CD4-positive, alpha-beta T cell (primary cell): ENCODE data around the gene MYO1B. TPM values are rescaled to one million over a fixed set of nuclear protein-coding genes. Genes with fewer than 3 reads are reported as not detected.
"Not testable (repeated sequence)": the region's sequence is repeated elsewhere in the genome, so short reads cannot be mapped to it uniquely, and the experiment has no call there.

Experiments used
- ATAC-seq: fragments of 200-7000 bp; cut with Tn5 transposase; one replicate; pipeline ENCODE4 v1.10.0; 2022; ENCODE audit warnings: mild to moderate bottlenecking; ENCODE audit not compliant: poor library complexity
- CTCF ChIA-PET: fragments of 350-600 bp; sonication (Branson Sonifier 250); formaldehyde crosslinking; loops from one replicate; lab custom pipeline; 2021; ENCODE audit warnings: antibody characterized with exemption, inconsistent platforms; lab: Charles Lee
- POLR2A ChIA-PET: fragments of 350-600 bp; sonication (Branson Sonifier 250); formaldehyde crosslinking; loops from one replicate; lab custom pipeline; 2021; ENCODE audit warnings: antibody characterized with exemption, inconsistent platforms; lab: Charles Lee
- DNase-seq, 14 experiments: peaks; one replicate each; pipeline ENCODE4 v3.0.0-alpha.2; 2013 to 2020; ENCODE audit warnings: mixed read lengths in 2 of 14
- H3K27ac ChIP-seq, 2 donors: one replicate each; pipeline versions ENCODE4 v1.5.1 to v1.7.0; 2013; ENCODE audit warnings: low read length in 2 of 2, low read depth in 1 of 2, mild to moderate bottlenecking in 1 of 2
- H3K27me3 ChIP-seq, 2 experiments: 1 replicate in 1 of 2; 2 replicates in 1 of 2; pipeline versions ENCODE4 v1.6.1 to v1.7.0; 2013; ENCODE audit warnings: low read length in 2 of 2, control low read depth in 1 of 2, mild to moderate bottlenecking in 1 of 2, moderate library complexity in 1 of 2; ENCODE audit not compliant: insufficient read depth in 2 of 2, control insufficient read depth in 1 of 2
- H3K36me3 ChIP-seq: one replicate; pipeline ENCODE4 v1.6.1; 2013; ENCODE audit warnings: low read length, control low read depth; ENCODE audit not compliant: insufficient read depth
- H3K4me1 ChIP-seq: one replicate; pipeline ENCODE4 v1.6.1; 2013; ENCODE audit warnings: low read length, control low read depth; ENCODE audit not compliant: insufficient read depth
- H3K4me3 ChIP-seq: one replicate; pipeline ENCODE4 v1.5.1; 2013; ENCODE audit warnings: mild to moderate bottlenecking, low read length, moderate library complexity
- H3K9me3 ChIP-seq, 2 experiments: 1 replicate in 1 of 2; 2 replicates in 1 of 2; pipeline versions ENCODE4 v1.6.1 to v1.7.0; 2013; ENCODE audit warnings: low read length in 2 of 2, mild to moderate bottlenecking in 2 of 2, control low read depth in 1 of 2, moderate library complexity in 1 of 2; ENCODE audit not compliant: control insufficient read depth in 1 of 2, insufficient read depth in 1 of 2
- H3K27ac Mint-ChIP-seq: one replicate; pipeline ENCODE4 v1.8.0; 2020; ENCODE audit warnings: mixed read lengths
- H3K27me3 Mint-ChIP-seq: one replicate; pipeline ENCODE4 v1.8.0; 2021; ENCODE audit warnings: mixed read lengths
- H3K36me3 Mint-ChIP-seq: one replicate; pipeline ENCODE4 v1.8.0; 2021; ENCODE audit warnings: low read depth, mixed read lengths
- H3K4me1 Mint-ChIP-seq: one replicate; pipeline ENCODE4 v1.8.0; 2021; ENCODE audit warnings: low read depth, mixed read lengths
- H3K4me3 Mint-ChIP-seq: one replicate; pipeline ENCODE4 v1.8.0; 2020; ENCODE audit warnings: mild to moderate bottlenecking, mixed read lengths
- H3K9me3 Mint-ChIP-seq: one replicate; pipeline ENCODE4 v1.8.0; 2020; ENCODE audit warnings: mixed read lengths
- intact Hi-C, 2 experiments: fragments of 100-400 bp; cut with DNase I in 1 of 2; cut with micrococcal nuclease in 1 of 2; formaldehyde crosslinking; loops; one replicate each; pipeline versions ENCODE4 v1.15.1 to v1.9.0; 2023 to 2025; cut with DNase I, micrococcal nuclease
- total RNA-seq, 174 experiments: library from RNA in 2 of 174; stranded (reverse) in 2 of 174; gene quantifications; one replicate each; pipeline ENCODE4 v1.2.3 and lab custom pipeline; 2021 to 2026
- TF ChIP-seq, protein P1 (sequence below): fragments of 200-600 bp; IDR thresholded peaks from one replicate; pipeline ENCODE4 v1.8.0; 2022; ENCODE audit warnings: antibody characterized with exemption, mild to moderate bottlenecking

MYO1B gene
- total RNA-seq, 2 experiments from 2014 or later: 0.98 to 1.3 TPM

- TF ChIP-seq, protein P1, sequence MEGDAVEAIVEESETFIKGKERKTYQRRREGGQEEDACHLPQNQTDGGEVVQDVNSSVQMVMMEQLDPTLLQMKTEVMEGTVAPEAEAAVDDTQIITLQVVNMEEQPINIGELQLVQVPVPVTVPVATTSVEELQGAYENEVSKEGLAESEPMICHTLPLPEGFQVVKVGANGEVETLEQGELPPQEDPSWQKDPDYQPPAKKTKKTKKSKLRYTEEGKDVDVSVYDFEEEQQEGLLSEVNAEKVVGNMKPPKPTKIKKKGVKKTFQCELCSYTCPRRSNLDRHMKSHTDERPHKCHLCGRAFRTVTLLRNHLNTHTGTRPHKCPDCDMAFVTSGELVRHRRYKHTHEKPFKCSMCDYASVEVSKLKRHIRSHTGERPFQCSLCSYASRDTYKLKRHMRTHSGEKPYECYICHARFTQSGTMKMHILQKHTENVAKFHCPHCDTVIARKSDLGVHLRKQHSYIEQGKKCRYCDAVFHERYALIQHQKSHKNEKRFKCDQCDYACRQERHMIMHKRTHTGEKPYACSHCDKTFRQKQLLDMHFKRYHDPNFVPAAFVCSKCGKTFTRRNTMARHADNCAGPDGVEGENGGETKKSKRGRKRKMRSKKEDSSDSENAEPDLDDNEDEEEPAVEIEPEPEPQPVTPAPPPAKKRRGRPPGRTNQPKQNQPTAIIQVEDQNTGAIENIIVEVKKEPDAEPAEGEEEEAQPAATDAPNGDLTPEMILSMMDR: no peak
- no peaks in the 10 kb centered on the region for H3K36me3 ChIP-seq
- H3K4me1 ChIP-seq: no peaks in the 10 kb centered on the region
- DNase-seq (no peak), ATAC-seq (no peak)
- intact Hi-C loops: no loop called here
- ChIA-PET CTCF (no interaction called here), POLR2A (no interaction called here)
- H3K36me3 Mint-ChIP-seq: no peaks in the 10 kb centered on the region
- H3K4me3 Mint-ChIP-seq: no peak overlapping the region
- no peaks in the 10 kb centered on the region for H3K9me3 ChIP-seq
- no peaks in the 10 kb centered on the region for H3K4me1 Mint-ChIP-seq
- H3K27me3 Mint-ChIP-seq: peaks cover 8% of the 10 kb centered on the region
- H3K27ac ChIP-seq: no peak overlapping the region
- no peak overlapping the region for H3K27ac Mint-ChIP-seq
- peaks cover 0 to 5% of the 10 kb centered on the region in 2 experiments for H3K27me3 ChIP-seq
- H3K9me3 Mint-ChIP-seq: no peaks in the 10 kb centered on the region
- no peak overlapping the region for H3K4me3 ChIP-seq
Measured at GRCh38 chr2:191453761-191454160, 208.6 kb downstream of the MYO1B start.

- intact Hi-C loops: not testable (repeated sequence)
Measured at GRCh38 chr2:191456506-191456905, 211.3 kb downstream of the MYO1B start.

DNA sequence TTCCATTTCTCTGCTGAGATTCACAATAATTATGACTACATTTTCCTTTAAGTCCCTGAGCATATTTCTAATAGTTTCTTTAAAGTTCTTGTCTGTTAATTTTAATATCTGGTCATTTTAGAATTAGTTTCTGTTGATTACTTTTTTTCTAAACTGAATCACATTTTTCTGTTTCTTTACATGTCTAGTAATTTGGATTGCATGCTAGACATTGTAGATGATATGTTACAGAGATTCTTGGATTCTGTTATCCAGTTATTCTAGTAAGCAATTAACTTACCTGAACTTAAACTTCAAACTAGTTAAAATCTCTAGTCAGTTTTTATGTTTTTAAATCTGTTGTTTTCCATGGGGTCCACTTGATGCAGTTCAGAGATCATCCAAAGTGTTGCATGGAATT, 214.0 kb downstream of the MYO1B start:
- H3K9me3 ChIP-seq: no peaks in the 10 kb centered on the region
- no peaks in the 10 kb centered on the region for H3K27me3 Mint-ChIP-seq
- ATAC-seq (no peak), DNase-seq (no peak)
- CTCF ChIA-PET: no interaction called here
- H3K27ac Mint-ChIP-seq: no peak overlapping the region
- POLR2A ChIA-PET: no interaction called here
- peaks cover 8% of the 10 kb centered on the region for H3K9me3 Mint-ChIP-seq
- no peaks in the 10 kb centered on the region for H3K4me1 Mint-ChIP-seq
- H3K27me3 ChIP-seq: no peaks in the 10 kb centered on the region
- intact Hi-C loops: no loop called here
- H3K4me3 ChIP-seq: no peak overlapping the region
- H3K36me3 Mint-ChIP-seq: no peaks in the 10 kb centered on the region
- no peaks in the 10 kb centered on the region for H3K36me3 ChIP-seq
- H3K4me3 Mint-ChIP-seq: no peak overlapping the region
- H3K27ac ChIP-seq: no peak overlapping the region
- no peaks in the 10 kb centered on the region for H3K4me1 ChIP-seq
- TF ChIP-seq, protein P1: no peak

More at GRCh38 chr2:191456506-191456905, 211.3 kb downstream of the MYO1B start:
- ATAC-seq, H3K4me3 Mint-ChIP-seq, H3K27me3 ChIP-seq, H3K27ac Mint-ChIP-seq, H3K4me1 Mint-ChIP-seq, H3K4me1 ChIP-seq, POLR2A ChIA-PET, H3K36me3 ChIP-seq, H3K9me3 ChIP-seq, CTCF ChIA-PET, H3K27me3 Mint-ChIP-seq, DNase-seq, H3K36me3 Mint-ChIP-seq, H3K4me3 ChIP-seq, H3K27ac ChIP-seq, H3K9me3 Mint-ChIP-seq: not testable (repeated sequence)

DNA sequence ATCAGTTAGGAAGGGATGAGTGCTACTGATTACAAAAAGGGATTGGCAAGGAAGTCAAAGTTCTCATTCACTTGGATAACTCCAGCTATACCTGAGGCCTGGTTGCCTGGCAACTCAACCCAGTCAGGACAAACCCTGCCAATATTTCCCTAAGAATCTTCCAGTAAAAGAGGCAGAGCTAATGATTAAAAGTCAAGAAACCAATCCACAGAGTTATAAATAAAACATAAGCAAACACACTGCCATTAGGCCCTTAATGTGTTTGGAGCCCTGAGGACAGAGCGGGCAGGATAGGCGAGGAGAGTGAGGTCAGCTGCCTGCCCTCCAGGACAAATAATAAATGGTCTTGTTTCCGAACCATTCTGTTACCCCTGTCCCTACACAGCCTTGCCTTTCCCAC, 217.2 kb downstream of the MYO1B start:
- Histone ChIP-seq H3K27me3 (no peaks in the 10 kb centered on the region), H3K9me3 (no peaks in the 10 kb centered on the region), H3K4me1 (no peaks in the 10 kb centered on the region), H3K36me3 (no peaks in the 10 kb centered on the region), H3K4me3 (no peak overlapping the region), H3K27ac (no peak overlapping the region)
- POLR2A ChIA-PET: no interaction called here
- CTCF ChIA-PET: no interaction called here
- no peaks in the 10 kb centered on the region for H3K36me3 Mint-ChIP-seq
- intact Hi-C loops: no loop called here
- TF ChIP-seq, protein P1: no peak
- no peak for ATAC-seq
- no peaks in the 10 kb centered on the region for H3K27me3 Mint-ChIP-seq
- no peaks in the 10 kb centered on the region for H3K4me1 Mint-ChIP-seq
- H3K4me3 Mint-ChIP-seq: no peak overlapping the region
- peaks cover 8% of the 10 kb centered on the region for H3K9me3 Mint-ChIP-seq
- H3K27ac Mint-ChIP-seq: no peak overlapping the region
- no peak for DNase-seq
